ENCODE measurements around the gene ME3.

- TF ChIP-seq CTCF (IDR thresholded peaks at IDR 0.05) (no peak), POLR2A (IDR thresholded peaks at IDR 0.05) (no peak)
Measured at GRCh38 chr11:86708669-86709068, 36.3 kb upstream of the ME3 start.
